ENCODE measurements around the gene ASAH2B. TPM values are rescaled to one million over a fixed set of nuclear protein-coding genes. Genes with fewer than 3 reads are reported as not detected.
"Not testable (repeated sequence)": the region's sequence is repeated elsewhere in the genome, so short reads cannot be mapped to it uniquely, and the experiment has no call there.

Gene ASAH2B
- total RNA-seq = 1 to 10 TPM; 2.8 to 3.8 TPM

GRCh38 chr10:50739618-50740292 lies at the start of gene ASAH2B:
Gene ASAH2B (plus strand): TSS chr10:50739936. CDS start chr10:50745131, 5,195 bp downstream.
- POLR2A ChIA-PET = interaction anchor here (1.8 kb wide), 1 partner anchor 10 kb away, joined by 4 read pairs; no protein-coding TSS in a partner anchor
- intact Hi-C loops (cut with micrococcal nuclease) = no loop called here
- ATAC-seq (peak; percentile 85), DNase-seq (peak; percentile 85)
- no peak for TF ChIP-seq CTCF (IDR thresholded peaks at IDR 0.05)
- peak within 1 kb of the TSS; percentile 94 for H3K27ac Mint-ChIP-seq
- no peaks in the 10 kb centered on the region for H3K36me3 Mint-ChIP-seq (ENCODE audit: low read depth)
- H3K4me3 Mint-ChIP-seq = peak within 1 kb of the TSS; percentile 98
- no peaks in the 10 kb centered on the region for H3K9me3 Mint-ChIP-seq
- CTCF ChIA-PET = no interaction called here
- peaks cover 2% of the 10 kb centered on the region for H3K27me3 Mint-ChIP-seq
- H3K4me1 Mint-ChIP-seq (ENCODE audit: low read depth) = peaks cover 17% of the 10 kb centered on the region

GRCh38 chr10:50697819-50698218 lies 41.9 kb upstream of the ASAH2B start:
- H3K9me3 Mint-ChIP-seq; intact Hi-C loops (cut with micrococcal nuclease); H3K27ac Mint-ChIP-seq; POLR2A ChIA-PET; H3K4me3 Mint-ChIP-seq; H3K27me3 Mint-ChIP-seq; CTCF ChIA-PET; H3K4me1 Mint-ChIP-seq (ENCODE audit: low read depth); H3K36me3 Mint-ChIP-seq (ENCODE audit: low read depth): not testable (repeated sequence)
- peak; percentile 22 for DNase-seq
- peak; percentile 76 for ATAC-seq

- H3K4me1 Mint-ChIP-seq (ENCODE audit: low read depth); DNase-seq; H3K4me3 Mint-ChIP-seq; H3K9me3 Mint-ChIP-seq; POLR2A ChIA-PET; H3K36me3 Mint-ChIP-seq (ENCODE audit: low read depth); CTCF ChIA-PET; H3K27me3 Mint-ChIP-seq; intact Hi-C loops (cut with micrococcal nuclease); ATAC-seq; H3K27ac Mint-ChIP-seq: not testable (repeated sequence)
Observed at GRCh38 chr10:50701947-50702346, 37.8 kb upstream of the ASAH2B start.

GRCh38 chr10:50702997-50703396 lies 36.7 kb upstream of the ASAH2B start:
- H3K9me3 Mint-ChIP-seq; H3K27me3 Mint-ChIP-seq; H3K4me1 Mint-ChIP-seq (ENCODE audit: low read depth); ATAC-seq; H3K36me3 Mint-ChIP-seq (ENCODE audit: low read depth); CTCF ChIA-PET; POLR2A ChIA-PET; intact Hi-C loops (cut with micrococcal nuclease); H3K4me3 Mint-ChIP-seq; DNase-seq; H3K27ac Mint-ChIP-seq: not testable (repeated sequence)

GRCh38 chr10:50704436-50705079 lies 35.2 kb upstream of the ASAH2B start:
- H3K4me1 Mint-ChIP-seq (ENCODE audit: low read depth); H3K9me3 Mint-ChIP-seq; CTCF ChIA-PET; H3K36me3 Mint-ChIP-seq (ENCODE audit: low read depth); ATAC-seq; DNase-seq; intact Hi-C loops (cut with micrococcal nuclease); H3K27me3 Mint-ChIP-seq; POLR2A ChIA-PET; H3K4me3 Mint-ChIP-seq; H3K27ac Mint-ChIP-seq: not testable (repeated sequence)

- H3K9me3 Mint-ChIP-seq; H3K27ac Mint-ChIP-seq; H3K36me3 Mint-ChIP-seq (ENCODE audit: low read depth); H3K4me1 Mint-ChIP-seq (ENCODE audit: low read depth); CTCF ChIA-PET; H3K4me3 Mint-ChIP-seq; DNase-seq; H3K27me3 Mint-ChIP-seq; ATAC-seq; intact Hi-C loops (cut with micrococcal nuclease); POLR2A ChIA-PET: not testable (repeated sequence)
Observed at GRCh38 chr10:50706006-50706405, 33.7 kb upstream of the ASAH2B start.

- intact Hi-C loops (cut with micrococcal nuclease); H3K4me1 Mint-ChIP-seq (ENCODE audit: low read depth); H3K27ac Mint-ChIP-seq; H3K4me3 Mint-ChIP-seq; DNase-seq; H3K36me3 Mint-ChIP-seq (ENCODE audit: low read depth); CTCF ChIA-PET; H3K27me3 Mint-ChIP-seq; H3K9me3 Mint-ChIP-seq; POLR2A ChIA-PET; ATAC-seq: not testable (repeated sequence)
Observed at GRCh38 chr10:50710241-50710640, 29.5 kb upstream of the ASAH2B start.

- DNase-seq; POLR2A ChIA-PET; intact Hi-C loops (cut with micrococcal nuclease); H3K4me1 Mint-ChIP-seq (ENCODE audit: low read depth); CTCF ChIA-PET; H3K4me3 Mint-ChIP-seq; H3K27ac Mint-ChIP-seq; H3K36me3 Mint-ChIP-seq (ENCODE audit: low read depth); H3K9me3 Mint-ChIP-seq: not testable (repeated sequence)
- H3K27me3 Mint-ChIP-seq = peaks cover 28% of the 10 kb centered on the region
- peak; percentile 45 for ATAC-seq
Observed at GRCh38 chr10:50723812-50724211, 15.9 kb upstream of the ASAH2B start.

GRCh38 chr10:50728112-50728511 lies 11.6 kb upstream of the ASAH2B start:
- H3K4me3 Mint-ChIP-seq; H3K36me3 Mint-ChIP-seq (ENCODE audit: low read depth); DNase-seq; H3K4me1 Mint-ChIP-seq (ENCODE audit: low read depth); POLR2A ChIA-PET; H3K9me3 Mint-ChIP-seq; ATAC-seq; intact Hi-C loops (cut with micrococcal nuclease); CTCF ChIA-PET; H3K27ac Mint-ChIP-seq: not testable (repeated sequence)
- H3K27me3 Mint-ChIP-seq = peaks cover 29% of the 10 kb centered on the region

GRCh38 chr10:50738987-50739617 lies 634 bp upstream of the ASAH2B start:
- Mint-ChIP-seq H3K4me1 (ENCODE audit: low read depth) (peaks cover 17% of the 10 kb centered on the region), H3K27ac (peak overlapping the region; percentile 94), H3K4me3 (peak overlapping the region; percentile 98)
- POLR2A ChIA-PET = interaction anchor here (1.8 kb wide), 1 partner anchor 9 kb away, joined by 4 read pairs; no protein-coding TSS in a partner anchor
- ATAC-seq = peak; percentile 31
- H3K9me3 Mint-ChIP-seq; intact Hi-C loops (cut with micrococcal nuclease); H3K27me3 Mint-ChIP-seq; DNase-seq; CTCF ChIA-PET; H3K36me3 Mint-ChIP-seq (ENCODE audit: low read depth): not testable (repeated sequence)
